ENCODE measurements around the gene ADAMTS18.

Gene ADAMTS18

DNA sequence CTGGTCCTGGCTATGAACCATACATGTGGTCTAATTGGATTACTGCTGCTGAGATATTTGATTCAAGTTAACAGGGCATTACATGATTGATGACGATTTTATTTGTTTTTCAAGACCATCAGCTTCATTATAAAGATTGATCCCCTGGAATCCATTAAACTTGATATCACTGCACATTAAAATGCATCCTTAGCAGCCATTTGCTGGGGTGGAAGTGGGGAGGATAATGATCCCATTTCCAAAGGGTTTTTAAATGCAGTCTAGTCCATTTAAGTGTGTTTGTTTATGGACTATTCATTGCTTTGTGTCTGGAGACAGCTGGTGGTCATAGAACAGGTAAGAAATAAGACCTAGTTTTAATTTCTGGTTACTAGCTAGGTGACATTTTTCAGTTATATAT is 40.9 kb downstream of the ADAMTS18 start:
- DNase-seq = no peak

- no peak for DNase-seq
Observed at GRCh38 chr16:77387815-77388209, 47.0 kb downstream of the ADAMTS18 start.

- no peak for DNase-seq
Observed at GRCh38 chr16:77386831-77387814, 47.7 kb downstream of the ADAMTS18 start.

DNA sequence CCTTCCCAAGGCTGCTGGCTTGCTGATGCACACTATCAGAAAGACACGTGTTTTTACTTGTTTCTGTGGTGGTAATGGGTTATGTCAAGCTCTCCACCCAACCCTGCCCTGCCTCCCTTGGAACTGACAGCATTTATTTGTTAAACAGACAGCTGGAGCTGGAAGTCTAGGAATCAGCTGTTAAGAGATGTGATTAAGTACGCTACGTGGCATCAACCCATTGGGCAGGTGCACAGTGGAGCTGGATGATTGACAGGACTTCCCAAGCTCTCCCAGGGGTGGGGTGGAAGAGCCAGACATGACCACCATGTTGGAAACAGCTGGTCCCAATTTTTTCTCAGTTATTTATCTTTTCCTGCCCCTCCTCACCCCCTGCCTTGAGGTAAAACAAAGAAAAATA is 49.4 kb downstream of the ADAMTS18 start:
- DNase-seq = no peak

DNA sequence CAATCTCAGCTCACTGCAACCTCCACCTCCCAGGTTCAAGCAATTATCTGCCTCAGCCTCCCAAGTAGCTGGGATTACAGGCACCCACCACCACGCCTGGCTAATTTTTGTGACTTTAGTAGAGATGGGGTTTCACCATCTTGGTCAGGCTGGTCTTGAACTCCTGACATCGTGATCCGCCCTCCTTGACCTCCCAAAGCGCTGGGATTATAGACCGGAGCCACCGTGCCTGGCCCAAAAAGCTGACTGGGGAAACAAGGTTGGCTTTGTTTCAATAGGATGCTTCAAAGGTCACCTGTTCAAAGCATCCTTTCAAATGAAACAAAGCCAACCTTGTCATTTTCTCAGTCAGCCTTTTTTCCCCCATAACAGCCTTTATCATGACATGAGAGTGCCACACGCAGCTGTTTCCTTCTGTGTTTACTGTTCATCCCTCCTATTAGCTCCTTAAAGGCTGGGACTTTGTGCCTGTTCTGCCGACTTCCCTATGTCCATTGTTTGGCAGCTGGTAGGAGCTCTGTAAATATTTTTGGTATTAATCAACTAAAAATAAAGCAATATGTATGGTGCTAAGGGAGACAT is 51.1 kb downstream of the ADAMTS18 start:
- DNase-seq = no peak

DNA sequence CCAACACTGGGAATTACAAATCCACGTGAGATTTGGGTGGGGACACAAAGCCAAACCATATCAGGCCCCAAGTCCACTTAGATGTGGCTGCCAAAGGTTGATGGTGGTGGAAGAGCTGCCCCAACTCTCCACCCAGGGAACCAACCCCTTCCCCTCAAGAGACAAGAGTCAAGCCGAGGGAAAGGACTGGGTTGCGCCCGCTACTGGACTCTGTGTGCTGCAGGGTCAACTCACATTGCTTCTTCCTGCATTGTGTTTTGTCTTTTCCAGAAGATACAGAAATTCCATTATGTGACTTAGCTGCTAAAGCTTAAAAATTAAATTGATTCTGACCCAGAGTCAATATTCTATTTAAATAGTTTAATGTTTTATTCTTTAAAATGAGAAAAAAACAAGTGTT is 58.5 kb downstream of the ADAMTS18 start:
- DNase-seq = no peak

DNA sequence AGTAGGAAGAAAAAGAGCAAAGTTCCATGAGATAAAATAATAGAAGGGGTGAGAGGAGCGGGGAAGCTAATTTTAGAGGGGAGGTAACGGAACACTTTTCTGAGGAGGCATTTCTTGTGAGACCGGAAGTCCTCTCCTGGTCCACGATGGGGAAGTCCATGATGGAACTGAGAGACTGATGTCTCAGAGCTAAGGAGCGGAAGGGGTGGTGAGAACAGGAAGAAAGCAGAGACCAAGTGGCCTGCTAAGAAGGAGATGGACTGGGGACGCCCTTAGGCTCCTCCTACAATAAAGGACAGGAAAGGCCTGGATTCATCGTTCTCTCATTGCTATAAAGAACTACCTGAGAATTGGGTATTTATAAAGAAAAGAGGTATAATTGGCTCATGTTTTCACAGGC is 59.4 kb downstream of the ADAMTS18 start:
- no peak for DNase-seq

DNA sequence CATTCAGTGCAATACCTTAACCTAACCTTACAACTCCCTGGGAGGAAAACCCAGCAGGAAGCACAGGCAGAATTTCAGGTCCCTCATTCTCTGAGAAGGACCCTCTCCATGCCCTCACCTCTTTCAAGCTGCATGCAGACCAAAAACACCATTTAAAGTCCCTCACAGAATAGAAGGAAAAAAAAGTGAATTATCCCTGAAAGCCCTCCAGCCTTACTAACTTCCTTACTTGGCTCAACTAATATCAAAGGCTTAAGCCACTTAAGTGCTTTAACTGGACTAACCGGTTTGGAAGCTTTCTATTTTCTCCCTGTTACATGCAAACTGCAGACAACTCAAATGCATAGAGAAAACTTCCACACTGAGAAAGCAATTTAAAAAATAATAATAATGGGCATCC is 60.5 kb downstream of the ADAMTS18 start:
- no peak for DNase-seq

DNA sequence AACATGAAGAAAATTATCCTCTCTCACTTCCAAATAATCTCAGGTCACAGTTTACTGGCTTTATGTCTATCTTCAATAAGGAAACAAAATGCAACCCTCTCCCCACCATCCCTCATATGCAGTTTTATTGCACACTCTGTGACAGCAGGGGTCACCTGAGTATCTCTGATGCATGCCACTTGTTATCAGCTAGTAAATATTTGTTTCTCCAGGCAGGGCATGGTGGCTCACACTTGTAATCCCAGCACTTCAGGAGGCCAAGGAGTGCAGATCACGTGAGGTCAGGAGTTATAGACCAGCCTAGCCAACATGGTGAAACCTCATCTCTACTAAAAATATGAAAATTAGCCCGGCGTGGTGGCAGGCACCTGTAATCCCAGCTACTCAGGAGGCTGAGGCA is 61.1 kb downstream of the ADAMTS18 start:
- DNase-seq = no peak

DNA sequence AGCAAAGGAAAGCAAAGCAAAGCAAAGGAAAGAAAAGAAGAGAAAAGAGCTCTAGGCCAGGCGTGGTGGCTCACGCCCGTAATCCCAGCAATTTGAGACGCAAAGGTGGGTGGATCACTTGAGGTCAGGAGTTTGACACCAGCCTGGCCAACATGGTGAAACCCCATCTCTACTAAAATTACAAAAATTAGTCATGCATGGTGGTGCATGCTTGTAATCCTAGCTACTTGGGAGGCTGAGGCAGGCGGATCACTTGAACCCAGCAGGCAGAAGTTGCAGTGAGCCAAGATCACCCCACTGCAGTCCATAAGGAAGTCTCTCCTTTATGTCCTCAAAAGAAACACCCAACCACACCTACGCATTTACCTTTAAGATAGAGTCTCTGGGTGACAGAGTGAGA is 70.1 kb downstream of the ADAMTS18 start:
- no peak for DNase-seq

- no peak for DNase-seq
Observed at GRCh38 chr16:77359065-77359502, 75.8 kb downstream of the ADAMTS18 start.

DNA sequence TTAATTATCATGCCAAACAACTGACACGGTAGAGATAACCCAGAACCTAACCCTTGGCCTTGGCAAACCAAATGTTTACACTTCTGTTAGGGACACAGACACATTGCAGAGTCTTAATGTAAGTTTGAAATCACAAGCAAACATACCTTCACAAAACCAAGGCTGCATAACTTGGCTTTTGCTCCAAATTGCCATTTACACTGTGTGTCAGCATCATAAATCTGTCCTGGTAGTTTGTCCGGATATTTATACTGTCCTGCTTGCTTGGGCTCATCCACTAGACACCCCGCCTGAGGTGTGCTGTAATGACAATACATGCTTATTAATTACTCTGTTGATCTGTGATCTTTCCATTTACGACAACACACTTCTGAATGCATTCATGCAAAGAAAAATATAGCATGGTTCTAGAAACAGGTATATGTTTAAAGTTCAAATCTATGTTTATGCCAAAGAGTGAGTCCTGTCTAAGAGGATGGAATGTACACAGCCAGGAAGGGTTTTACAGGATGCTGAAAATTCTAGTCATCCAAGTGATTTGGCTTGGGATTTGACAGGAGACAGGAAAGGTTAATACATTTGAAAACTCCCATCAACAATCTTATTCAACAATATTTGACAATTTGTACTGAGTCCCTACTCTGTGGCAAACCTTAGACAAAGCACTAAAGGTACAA is 81.1 kb downstream of the ADAMTS18 start:
- no peak for DNase-seq

GRCh38 chr16:77344341-77344740 is 90.5 kb downstream of the ADAMTS18 start:
- no peak for DNase-seq

- no peak for DNase-seq
Observed at GRCh38 chr16:77336637-77337036, 98.2 kb downstream of the ADAMTS18 start.

DNA sequence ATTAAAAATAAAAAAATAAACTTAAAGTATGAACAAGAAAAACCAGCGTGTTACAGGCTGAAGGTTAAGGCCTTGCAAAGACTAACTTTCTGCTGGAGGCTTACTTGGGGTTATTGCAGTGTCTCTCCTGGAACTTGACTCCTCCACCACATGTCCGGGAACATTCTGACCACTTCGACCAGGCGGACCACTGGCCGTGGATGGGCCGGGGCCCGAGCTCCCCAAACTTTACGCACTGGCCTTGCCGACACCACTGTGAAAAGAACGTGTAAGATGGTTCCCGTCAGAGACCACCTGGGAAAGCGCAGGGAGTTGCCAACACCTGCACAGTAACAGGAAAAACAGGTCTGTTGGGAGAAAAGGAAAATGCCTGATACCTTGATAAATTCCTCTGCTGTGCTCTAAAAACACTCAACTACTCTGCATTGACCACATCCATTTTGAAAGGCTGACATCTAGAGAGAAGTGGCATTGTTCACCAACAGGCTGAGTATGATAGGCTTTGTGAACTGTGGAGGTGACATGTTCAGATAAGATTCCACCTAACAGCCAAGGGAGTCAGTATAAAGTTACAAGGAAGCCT is 99.1 kb downstream of the ADAMTS18 start:
- no peak for DNase-seq

GRCh38 chr16:77332792-77333191 is 102.0 kb downstream of the ADAMTS18 start:
- DNase-seq = no peak

DNA sequence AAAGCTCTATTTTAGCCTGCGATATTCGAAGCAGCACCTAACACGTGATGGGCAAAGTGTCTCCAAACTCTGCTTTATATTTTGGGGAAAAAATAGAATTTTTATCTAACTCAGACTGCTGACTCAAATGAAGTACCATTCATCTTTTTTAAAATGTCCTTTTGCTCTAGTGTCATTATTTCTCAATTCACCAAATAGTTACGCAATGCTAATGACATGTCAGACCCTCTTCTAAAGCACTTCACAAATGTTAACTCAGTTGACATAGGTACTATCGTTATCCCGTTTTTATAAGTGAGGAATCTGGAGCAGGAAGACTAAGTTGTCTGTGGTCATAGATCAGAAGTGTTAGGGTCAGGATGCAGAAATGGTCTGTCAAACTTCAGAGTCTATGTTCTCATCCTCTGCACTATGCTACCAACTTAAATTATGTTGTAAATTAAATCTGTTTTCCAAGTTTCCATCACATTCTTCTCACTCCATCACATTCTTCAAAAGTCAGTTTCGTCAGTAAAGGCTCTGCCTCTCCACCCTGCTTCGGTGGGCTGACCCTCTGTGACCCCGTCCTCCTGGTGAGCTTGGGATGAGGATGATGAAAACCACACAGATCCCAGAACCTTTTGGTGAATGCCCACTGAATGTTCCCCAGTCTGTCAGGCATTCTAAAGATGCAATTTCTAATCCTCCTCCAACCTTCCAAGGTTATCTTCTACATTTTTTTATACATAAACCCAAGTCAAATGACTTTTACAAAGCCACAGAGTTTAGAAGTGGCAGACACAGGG is 102.8 kb downstream of the ADAMTS18 start:
- no peak for DNase-seq

GRCh38 chr16:77331043-77331442 is 103.8 kb downstream of the ADAMTS18 start:
- DNase-seq = no peak

- DNase-seq = no peak
Observed at GRCh38 chr16:77330332-77331042, 104.3 kb downstream of the ADAMTS18 start.

DNA sequence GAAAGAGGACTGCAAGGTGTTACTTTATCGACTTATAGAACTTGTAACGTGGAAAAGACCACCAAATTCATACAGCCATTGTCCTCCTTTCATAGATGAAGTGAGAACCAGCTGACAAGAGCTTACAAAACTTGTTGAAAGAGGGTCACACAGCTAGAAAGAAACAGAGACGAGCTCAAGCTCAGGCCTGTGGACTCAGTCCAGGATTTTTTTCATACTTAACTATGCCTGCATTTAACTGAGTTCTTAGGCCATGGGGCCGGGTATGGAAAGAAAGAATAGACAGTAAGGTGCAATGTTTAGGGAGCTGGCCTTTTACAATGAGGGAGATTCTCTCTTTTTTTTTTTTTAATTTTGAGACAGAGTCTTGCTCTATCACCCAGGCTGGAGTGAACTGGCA is 106.1 kb downstream of the ADAMTS18 start:
- no peak for DNase-seq

- no peak for DNase-seq
Observed at GRCh38 chr16:77328274-77328673, 106.6 kb downstream of the ADAMTS18 start.

DNA sequence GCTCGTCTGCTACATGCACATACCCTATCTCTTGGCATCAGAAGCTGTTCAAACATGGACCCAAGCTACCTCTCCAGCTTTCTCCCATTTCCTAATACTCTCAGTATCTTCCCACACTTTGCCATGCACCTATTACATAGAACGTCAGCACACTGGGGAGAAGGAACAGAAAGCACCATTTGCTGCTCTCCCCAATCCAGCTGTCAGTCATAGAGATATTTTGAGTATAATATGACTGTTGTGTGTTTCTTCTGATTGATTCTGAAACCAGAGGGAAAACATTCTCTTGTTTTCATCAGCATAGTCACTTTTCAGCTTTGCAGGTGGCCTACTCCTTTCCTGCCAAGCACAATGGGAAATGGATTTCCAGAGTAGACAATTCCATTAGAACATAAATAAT is 107.1 kb downstream of the ADAMTS18 start:
- DNase-seq = no peak
